Measurements from ENCODE around the gene GAD1. TPM values are rescaled to one million over a fixed set of nuclear protein-coding genes. Genes with fewer than 3 reads are reported as not detected.

Gene GAD1
- total RNA-seq, 4 donors from 2014 or later = 2.6 TPM; not detected in 3

DNA sequence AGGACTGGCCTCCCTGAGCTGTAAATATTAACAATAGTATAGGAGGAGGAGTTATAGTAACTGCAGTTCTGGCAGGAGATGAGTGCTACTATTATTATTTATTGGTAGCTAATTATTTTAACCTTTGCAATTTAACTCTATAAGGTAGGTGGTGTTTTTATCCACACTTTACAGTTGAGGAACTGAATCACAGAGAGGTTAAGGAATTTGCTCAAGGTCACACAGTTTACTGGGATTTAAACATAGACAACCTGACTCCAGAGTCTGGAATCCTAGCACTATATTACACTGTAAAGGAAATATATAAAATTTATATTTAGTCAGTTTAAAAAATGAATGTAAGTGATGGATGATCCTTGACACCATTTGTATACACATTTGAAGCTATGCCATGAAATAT lies 44.4 kb upstream of the GAD1 start:
- no peak overlapping the region for H3K4me3 ChIP-seq
- H3K27me3 ChIP-seq = no peaks in the 10 kb centered on the region
- no peaks in the 10 kb centered on the region for H3K9me3 ChIP-seq
- no peaks in the 10 kb centered on the region for H3K36me3 ChIP-seq
- H3K27ac ChIP-seq = no peak overlapping the region
- H3K4me1 ChIP-seq = peaks cover 19% of the 10 kb centered on the region
- no peak for DNase-seq (ENCODE audit: low spot score in 2 of 2)
- TF ChIP-seq POLR2A (IDR thresholded peaks at IDR 0.05) (no peak), POLR2AphosphoS5 (IDR thresholded peaks at IDR 0.05) (no peak), EP300 (IDR thresholded peaks at IDR 0.05) (no peak)
- TF ChIP-seq, protein P1, sequence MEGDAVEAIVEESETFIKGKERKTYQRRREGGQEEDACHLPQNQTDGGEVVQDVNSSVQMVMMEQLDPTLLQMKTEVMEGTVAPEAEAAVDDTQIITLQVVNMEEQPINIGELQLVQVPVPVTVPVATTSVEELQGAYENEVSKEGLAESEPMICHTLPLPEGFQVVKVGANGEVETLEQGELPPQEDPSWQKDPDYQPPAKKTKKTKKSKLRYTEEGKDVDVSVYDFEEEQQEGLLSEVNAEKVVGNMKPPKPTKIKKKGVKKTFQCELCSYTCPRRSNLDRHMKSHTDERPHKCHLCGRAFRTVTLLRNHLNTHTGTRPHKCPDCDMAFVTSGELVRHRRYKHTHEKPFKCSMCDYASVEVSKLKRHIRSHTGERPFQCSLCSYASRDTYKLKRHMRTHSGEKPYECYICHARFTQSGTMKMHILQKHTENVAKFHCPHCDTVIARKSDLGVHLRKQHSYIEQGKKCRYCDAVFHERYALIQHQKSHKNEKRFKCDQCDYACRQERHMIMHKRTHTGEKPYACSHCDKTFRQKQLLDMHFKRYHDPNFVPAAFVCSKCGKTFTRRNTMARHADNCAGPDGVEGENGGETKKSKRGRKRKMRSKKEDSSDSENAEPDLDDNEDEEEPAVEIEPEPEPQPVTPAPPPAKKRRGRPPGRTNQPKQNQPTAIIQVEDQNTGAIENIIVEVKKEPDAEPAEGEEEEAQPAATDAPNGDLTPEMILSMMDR (IDR thresholded peaks at IDR 0.05) = no peak

DNA sequence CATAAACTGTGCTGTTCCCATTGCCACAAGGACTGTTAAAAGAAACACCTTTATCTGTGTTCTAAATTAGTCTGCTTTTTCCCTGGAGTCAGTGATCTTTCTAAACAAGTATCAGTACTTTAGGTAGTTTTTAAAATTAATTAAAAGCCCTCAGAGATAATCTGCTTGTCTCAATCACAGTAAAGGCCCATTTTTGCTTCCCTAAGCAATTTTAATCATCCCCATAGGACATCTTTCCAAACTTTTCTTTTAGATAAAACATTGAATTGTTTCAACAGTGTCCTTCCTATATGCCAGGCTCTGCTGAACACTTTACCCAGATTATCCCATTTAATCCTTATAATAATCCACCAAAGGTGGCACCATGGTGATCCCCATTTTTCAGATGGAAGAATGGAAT lies 42.6 kb upstream of the GAD1 start:
- H3K36me3 ChIP-seq = no peaks in the 10 kb centered on the region
- no peak overlapping the region for H3K4me3 ChIP-seq
- TF ChIP-seq EP300 (IDR thresholded peaks at IDR 0.05) (no peak), POLR2AphosphoS5 (IDR thresholded peaks at IDR 0.05) (no peak), POLR2A (IDR thresholded peaks at IDR 0.05) (no peak)
- TF ChIP-seq, protein P1 (IDR thresholded peaks at IDR 0.05) = no peak
- H3K27me3 ChIP-seq = no peaks in the 10 kb centered on the region
- H3K27ac ChIP-seq = no peak overlapping the region
- H3K4me1 ChIP-seq = peaks cover 19% of the 10 kb centered on the region
- DNase-seq (ENCODE audit: low spot score in 2 of 2) = no peak
- no peaks in the 10 kb centered on the region for H3K9me3 ChIP-seq

DNA sequence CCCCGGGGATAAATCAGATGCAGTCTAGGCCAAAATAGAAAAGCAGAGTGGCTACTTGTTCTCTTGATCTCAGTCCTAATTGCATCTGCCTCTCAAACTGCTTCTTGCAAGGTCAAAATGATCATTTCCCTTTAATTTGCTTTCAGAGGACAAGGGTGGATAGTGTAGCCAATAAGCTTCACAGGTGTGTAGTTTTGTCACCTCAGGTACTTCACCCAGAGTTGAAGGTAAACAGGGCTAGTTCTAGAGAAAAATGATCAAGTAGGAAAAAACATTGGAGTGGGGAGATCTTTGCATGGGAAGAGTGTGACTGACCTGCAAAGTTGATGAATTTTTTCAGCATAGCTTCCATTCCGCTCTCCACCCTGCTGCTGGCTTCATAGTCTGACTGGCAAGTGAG lies 37.8 kb upstream of the GAD1 start:
- 34% methylated on average over 2 of the region's 2 CpGs for WGBS
- Histone ChIP-seq H3K4me3 (no peak overlapping the region), H3K27me3 (no peaks in the 10 kb centered on the region), H3K4me1 (no peaks in the 10 kb centered on the region), H3K36me3 (no peaks in the 10 kb centered on the region), H3K27ac (no peak overlapping the region), H3K9me3 (no peaks in the 10 kb centered on the region)
- DNase-seq (ENCODE audit: low spot score in 2 of 2) = no peak
- TF ChIP-seq EP300 (IDR thresholded peaks at IDR 0.05) (no peak), POLR2AphosphoS5 (IDR thresholded peaks at IDR 0.05) (no peak), POLR2A (IDR thresholded peaks at IDR 0.05) (no peak)
- TF ChIP-seq, protein P1 (IDR thresholded peaks at IDR 0.05) = no peak

DNA sequence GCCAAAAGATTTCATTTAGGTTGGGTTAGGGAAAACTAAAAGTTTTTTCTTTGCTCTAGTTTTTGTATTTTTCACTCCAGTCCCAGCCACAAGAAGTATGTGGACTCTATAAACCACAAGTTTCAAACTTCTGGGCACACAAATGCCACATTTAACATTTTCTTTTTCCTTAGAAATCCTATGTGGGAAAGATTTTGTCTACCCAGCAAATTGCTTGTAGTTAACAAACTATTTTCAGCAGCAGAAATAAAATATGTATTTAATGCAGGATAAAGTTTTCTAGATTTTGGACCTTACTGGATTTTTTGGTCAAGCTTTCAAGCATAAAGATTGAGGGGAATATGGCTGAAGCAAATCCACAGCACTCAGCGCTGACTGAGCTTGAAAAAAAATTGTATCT lies 37.4 kb upstream of the GAD1 start:
- no peak for DNase-seq (ENCODE audit: low spot score in 2 of 2)
- Histone ChIP-seq H3K4me1 (no peaks in the 10 kb centered on the region), H3K9me3 (no peaks in the 10 kb centered on the region), H3K4me3 (no peak overlapping the region), H3K36me3 (no peaks in the 10 kb centered on the region), H3K27me3 (no peaks in the 10 kb centered on the region), H3K27ac (no peak overlapping the region)
- TF ChIP-seq, protein P1 (IDR thresholded peaks at IDR 0.05) = no peak
- no peak for TF ChIP-seq POLR2AphosphoS5 (IDR thresholded peaks at IDR 0.05)
- TF ChIP-seq POLR2A (IDR thresholded peaks at IDR 0.05) = no peak
- TF ChIP-seq EP300 (IDR thresholded peaks at IDR 0.05) = no peak
- WGBS = 91% methylated on average over 1 of the region's 1 CpG

DNA sequence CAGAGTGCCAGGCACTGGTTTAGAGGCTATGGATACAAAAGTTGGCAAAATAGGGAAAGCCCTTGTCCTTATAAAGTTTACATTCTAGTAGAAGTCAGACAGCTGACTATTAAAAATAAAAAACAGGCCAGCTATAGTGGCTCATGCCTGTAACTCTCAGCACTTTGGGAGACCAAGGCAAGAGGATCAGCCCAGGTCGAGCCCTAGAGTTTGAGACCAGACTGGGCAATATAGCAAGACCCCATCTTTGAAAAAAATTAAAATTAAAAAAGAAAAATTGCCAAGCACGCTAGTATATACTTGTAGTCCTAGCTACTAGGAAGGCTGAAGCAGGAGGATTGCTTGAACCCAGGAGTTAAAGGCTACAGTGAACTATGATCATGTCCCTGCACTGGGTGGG lies 34.0 kb upstream of the GAD1 start:
- Histone ChIP-seq H3K27me3 (no peaks in the 10 kb centered on the region), H3K4me3 (no peak overlapping the region), H3K27ac (no peak overlapping the region), H3K36me3 (no peaks in the 10 kb centered on the region), H3K4me1 (no peaks in the 10 kb centered on the region), H3K9me3 (no peaks in the 10 kb centered on the region)
- 90% methylated on average over 2 of the region's 2 CpGs for WGBS
- no peak for TF ChIP-seq POLR2AphosphoS5 (IDR thresholded peaks at IDR 0.05)
- no peak for TF ChIP-seq EP300 (IDR thresholded peaks at IDR 0.05)
- no peak for TF ChIP-seq POLR2A (IDR thresholded peaks at IDR 0.05)
- TF ChIP-seq, protein P1 (IDR thresholded peaks at IDR 0.05) = no peak
- DNase-seq (ENCODE audit: low spot score in 2 of 2) = no peak

Measured in suprapubic skin (tissue), 4 donors.